Stimulated activated naive CD8-positive, alpha-beta T cell treated with anti-CD3 and anti-CD28 coated beads, Interleukin-15, amount 100 ng/mL, for 72 hours (primary cell): Measurements from ENCODE around the gene LRRC37A2.
A peak's percentile ranks its signal among the peaks of the same experiment; 100 is the strongest.
"Not testable (repeated sequence)": the region's sequence is repeated elsewhere in the genome, so short reads cannot be mapped to it uniquely, and the experiment has no call there.

Experiments
- ATAC-seq: fragments of 150-1000 bp; cut with Tn5 transposase; 2 replicates; pipeline ENCODE4 v1.10.0; 2021; ENCODE audit warnings: mild to moderate bottlenecking, moderate library complexity
- DNase-seq, 2 donors: peaks; one replicate each; pipeline ENCODE4 v3.0.0; 2021 to 2022
- H3K27ac Mint-ChIP-seq, 2 donors: one replicate each; pipeline ENCODE4 v1.8.0; 2022; ENCODE audit warnings: mild to moderate bottlenecking in 2 of 2, mixed read lengths in 2 of 2, moderate library complexity in 2 of 2
- H3K27me3 Mint-ChIP-seq: one replicate; pipeline ENCODE4 v1.8.0; 2022; ENCODE audit warnings: mixed read lengths
- H3K4me1 Mint-ChIP-seq: one replicate; pipeline ENCODE4 v1.8.0; 2022; ENCODE audit warnings: mild to moderate bottlenecking, mixed read lengths
- H3K4me3 Mint-ChIP-seq, 2 donors: one replicate each; pipeline ENCODE4 v1.8.0; 2022; ENCODE audit warnings: mild to moderate bottlenecking in 2 of 2, mixed read lengths in 2 of 2, moderate library complexity in 1 of 2
- H3K9me3 Mint-ChIP-seq, 2 donors: one replicate each; pipeline ENCODE4 v1.8.0; 2022; ENCODE audit warnings: mixed read lengths in 2 of 2

LRRC37A2 gene

GRCh38 chr17:46512168-46512567 lies at the start of gene LRRC37A2:
TSS of gene LRRC37A2 (plus strand) at chr17:46512468. CDS start at chr17:46512713, 245 bp downstream.
- H3K27me3 Mint-ChIP-seq, DNase-seq, ATAC-seq, H3K4me1 Mint-ChIP-seq, H3K4me3 Mint-ChIP-seq, H3K9me3 Mint-ChIP-seq, H3K27ac Mint-ChIP-seq: not testable (repeated sequence)

GRCh38 chr17:46467618-46468017 lies 44.6 kb upstream of the LRRC37A2 start:
- H3K4me1 Mint-ChIP-seq, H3K4me3 Mint-ChIP-seq, H3K9me3 Mint-ChIP-seq, H3K27ac Mint-ChIP-seq, ATAC-seq, H3K27me3 Mint-ChIP-seq, DNase-seq: not testable (repeated sequence)

- H3K27me3 Mint-ChIP-seq, H3K4me1 Mint-ChIP-seq, ATAC-seq, DNase-seq, H3K27ac Mint-ChIP-seq, H3K9me3 Mint-ChIP-seq, H3K4me3 Mint-ChIP-seq: not testable (repeated sequence)
Measured at GRCh38 chr17:46474489-46474888, 37.8 kb upstream of the LRRC37A2 start.

- H3K27me3 Mint-ChIP-seq, H3K9me3 Mint-ChIP-seq, ATAC-seq, H3K27ac Mint-ChIP-seq, H3K4me3 Mint-ChIP-seq, DNase-seq, H3K4me1 Mint-ChIP-seq: not testable (repeated sequence)
Measured at GRCh38 chr17:46475583-46475982, 36.7 kb upstream of the LRRC37A2 start.

- not testable (repeated sequence) for DNase-seq, H3K4me3 Mint-ChIP-seq
Measured at GRCh38 chr17:46478823-46479222, 33.4 kb upstream of the LRRC37A2 start.

GRCh38 chr17:46481310-46481709 lies 31.0 kb upstream of the LRRC37A2 start:
- not testable (repeated sequence) for H3K27ac Mint-ChIP-seq, DNase-seq, ATAC-seq, H3K27me3 Mint-ChIP-seq, H3K4me3 Mint-ChIP-seq, H3K9me3 Mint-ChIP-seq, H3K4me1 Mint-ChIP-seq

More at GRCh38 chr17:46478823-46479222, 33.4 kb upstream of the LRRC37A2 start:
- H3K9me3 Mint-ChIP-seq, H3K4me1 Mint-ChIP-seq, H3K27me3 Mint-ChIP-seq, H3K27ac Mint-ChIP-seq, ATAC-seq: not testable (repeated sequence)

- H3K27me3 Mint-ChIP-seq, DNase-seq, ATAC-seq, H3K4me3 Mint-ChIP-seq, H3K9me3 Mint-ChIP-seq, H3K27ac Mint-ChIP-seq, H3K4me1 Mint-ChIP-seq: not testable (repeated sequence)
Measured at GRCh38 chr17:46492021-46492420, 20.2 kb upstream of the LRRC37A2 start.

DNA sequence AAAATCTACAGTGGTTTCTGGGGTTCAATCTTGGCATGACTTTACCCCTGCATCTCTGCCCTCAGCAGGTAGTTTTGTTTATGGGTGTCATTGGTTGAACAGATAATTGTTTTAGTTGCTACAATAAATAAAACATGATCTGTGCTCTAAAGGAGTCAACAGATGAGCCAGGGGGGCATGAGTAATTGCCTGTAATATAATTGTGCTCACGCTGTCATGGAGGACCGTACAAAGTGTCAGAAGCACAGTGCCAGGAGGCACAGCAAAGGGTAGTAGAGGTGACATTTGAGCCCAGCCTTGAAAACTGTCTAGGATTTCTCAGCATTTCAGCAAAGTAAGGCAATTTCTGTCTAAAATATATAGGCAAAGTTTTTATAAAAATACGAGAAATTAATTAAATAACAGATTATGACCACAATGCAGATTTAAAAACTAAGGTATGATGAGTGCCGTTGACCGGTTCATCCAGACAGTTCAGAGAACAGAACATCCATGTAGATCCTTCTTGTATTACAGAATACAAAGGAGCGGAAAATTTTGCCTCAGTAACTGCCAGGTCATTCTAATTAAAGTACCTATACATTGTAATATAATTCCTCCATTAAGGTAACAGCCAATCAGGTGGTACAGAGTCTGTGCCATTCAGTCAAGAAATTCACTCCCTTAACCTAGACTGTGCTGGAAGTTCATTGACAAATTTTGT lies 12.7 kb upstream of the LRRC37A2 start:
- H3K4me1 Mint-ChIP-seq, H3K27me3 Mint-ChIP-seq, H3K27ac Mint-ChIP-seq, H3K9me3 Mint-ChIP-seq, ATAC-seq, DNase-seq, H3K4me3 Mint-ChIP-seq: not testable (repeated sequence)

DNA sequence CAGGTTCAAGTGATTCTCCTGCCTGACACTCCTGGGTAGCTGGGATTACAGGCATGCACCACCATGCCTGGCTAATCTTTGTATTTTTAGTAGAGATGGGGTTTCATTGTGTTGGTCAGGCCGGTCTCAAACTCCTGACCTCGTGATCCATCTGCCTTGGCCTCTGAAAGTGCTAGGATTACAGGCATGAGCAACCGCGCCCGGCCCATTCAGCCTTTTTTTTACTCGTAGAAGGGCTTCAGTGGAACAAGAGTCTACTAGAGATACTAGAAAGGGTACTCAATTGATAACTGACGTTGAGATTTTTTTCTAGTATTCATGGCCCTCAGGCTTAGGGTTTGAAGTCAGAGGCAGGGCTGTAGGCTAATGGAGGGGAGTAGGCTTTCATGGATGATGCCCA lies 6.4 kb upstream of the LRRC37A2 start:
- not testable (repeated sequence) for H3K27ac Mint-ChIP-seq, H3K4me1 Mint-ChIP-seq, H3K4me3 Mint-ChIP-seq, ATAC-seq, H3K27me3 Mint-ChIP-seq, DNase-seq, H3K9me3 Mint-ChIP-seq

DNA sequence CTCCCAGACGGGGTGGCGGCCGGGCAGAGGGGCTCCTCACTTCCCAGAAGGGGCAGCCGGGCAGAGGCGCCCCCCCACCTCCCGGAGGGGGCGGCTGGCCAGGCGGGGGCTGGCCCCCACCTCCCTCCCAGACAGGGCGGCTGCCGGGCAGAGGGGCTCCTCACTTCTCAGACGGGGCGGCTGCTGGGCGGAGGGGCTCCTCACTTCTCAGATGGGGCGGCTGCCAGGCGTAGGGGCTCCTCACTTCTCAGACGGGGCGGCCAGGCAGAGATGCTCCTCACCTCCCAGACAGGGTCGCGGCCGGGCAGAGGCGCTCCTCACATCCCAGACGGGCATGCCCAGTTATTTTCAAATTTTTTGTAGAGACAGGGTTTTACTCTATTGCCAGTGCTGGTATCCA lies 22.4 kb downstream of the LRRC37A2 start:
- ATAC-seq, H3K27me3 Mint-ChIP-seq, H3K27ac Mint-ChIP-seq, H3K4me1 Mint-ChIP-seq, DNase-seq, H3K4me3 Mint-ChIP-seq, H3K9me3 Mint-ChIP-seq: not testable (repeated sequence)

DNA sequence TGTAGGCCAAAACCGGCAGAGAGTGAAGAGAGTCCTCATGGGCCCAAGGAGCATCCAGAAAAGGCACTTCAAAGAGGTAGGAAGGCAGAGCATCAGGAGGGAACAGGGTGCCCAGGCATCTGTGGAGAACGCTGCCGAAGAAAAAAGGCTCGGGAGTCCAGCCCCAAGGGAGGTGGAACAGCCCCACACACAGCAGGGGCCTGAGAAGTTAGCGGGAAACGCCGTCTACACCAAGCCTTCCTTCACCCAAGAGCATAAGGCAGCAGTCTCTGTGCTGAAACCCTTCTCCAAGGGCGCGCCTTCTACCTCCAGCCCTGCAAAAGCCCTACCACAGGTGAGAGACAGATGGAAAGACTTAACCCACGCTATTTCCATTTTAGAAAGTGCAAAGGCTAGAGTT lies 36.3 kb downstream of the LRRC37A2 start:
- H3K4me1 Mint-ChIP-seq, H3K27me3 Mint-ChIP-seq, H3K27ac Mint-ChIP-seq, ATAC-seq, DNase-seq, H3K4me3 Mint-ChIP-seq, H3K9me3 Mint-ChIP-seq: not testable (repeated sequence)

DNA sequence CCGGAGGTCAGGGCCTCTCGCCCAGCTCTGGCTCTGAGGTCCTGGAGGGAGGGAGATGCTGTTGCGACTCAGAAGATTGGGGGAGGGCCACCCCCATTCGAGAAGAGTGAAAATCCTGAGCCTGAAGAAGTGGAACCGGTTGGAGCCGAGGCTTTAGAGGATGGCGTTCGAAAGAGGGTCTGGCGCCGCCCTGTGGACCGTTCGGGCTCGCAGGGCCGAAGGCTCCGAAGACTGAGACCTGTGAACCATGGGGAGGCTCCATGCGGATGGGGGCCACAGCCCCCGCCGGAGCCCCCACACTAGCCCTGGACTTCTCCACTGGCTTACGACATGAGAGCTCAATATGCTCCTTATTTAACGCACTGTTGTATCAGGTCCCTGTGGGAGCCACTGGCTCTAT lies 46.9 kb downstream of the LRRC37A2 start:
- H3K27me3 Mint-ChIP-seq, H3K4me3 Mint-ChIP-seq, H3K4me1 Mint-ChIP-seq, DNase-seq, H3K9me3 Mint-ChIP-seq, H3K27ac Mint-ChIP-seq: not testable (repeated sequence)
- ATAC-seq, result peak; percentile 58

GRCh38 chr17:46560048-46560447 lies 47.8 kb downstream of the LRRC37A2 start:
- ATAC-seq, H3K4me3 Mint-ChIP-seq, H3K4me1 Mint-ChIP-seq, H3K27me3 Mint-ChIP-seq, DNase-seq, H3K27ac Mint-ChIP-seq, H3K9me3 Mint-ChIP-seq: not testable (repeated sequence)

- H3K9me3 Mint-ChIP-seq, H3K27ac Mint-ChIP-seq, H3K4me1 Mint-ChIP-seq, H3K27me3 Mint-ChIP-seq, H3K4me3 Mint-ChIP-seq, DNase-seq: not testable (repeated sequence)
- ATAC-seq, result peak; percentile 95
Measured at GRCh38 chr17:46566284-46566683, 54.0 kb downstream of the LRRC37A2 start.

- not testable (repeated sequence) for H3K27me3 Mint-ChIP-seq, H3K4me1 Mint-ChIP-seq, DNase-seq, H3K27ac Mint-ChIP-seq, H3K9me3 Mint-ChIP-seq, H3K4me3 Mint-ChIP-seq
- ATAC-seq, result peak; percentile 65
Measured at GRCh38 chr17:46566980-46567379, 54.7 kb downstream of the LRRC37A2 start.

DNA sequence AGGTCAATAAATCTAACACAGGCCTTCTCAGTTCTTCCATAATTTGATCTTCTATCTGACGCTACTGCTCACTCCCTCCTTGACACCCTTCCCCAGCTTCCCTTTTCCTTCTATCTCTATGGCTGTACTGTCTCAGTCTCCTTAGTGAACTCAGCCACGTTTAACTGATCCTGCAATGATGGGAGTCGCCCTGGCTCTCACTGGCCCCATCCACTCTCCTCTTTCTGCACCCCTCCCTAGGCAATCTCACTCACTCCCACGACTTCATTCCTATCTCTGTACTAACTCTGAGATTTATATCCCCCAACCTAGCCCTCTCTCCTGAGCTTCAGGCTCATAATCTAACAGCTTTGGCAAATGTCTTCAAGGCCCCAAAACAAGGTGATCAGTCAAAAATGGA lies 59.5 kb downstream of the LRRC37A2 start:
- not testable (repeated sequence) for ATAC-seq, H3K4me3 Mint-ChIP-seq, H3K9me3 Mint-ChIP-seq

More for the DNA sequence above, 59.5 kb downstream of the LRRC37A2 start:
- DNase-seq, H3K4me1 Mint-ChIP-seq, H3K27me3 Mint-ChIP-seq, H3K27ac Mint-ChIP-seq: not testable (repeated sequence)
